ENCODE measurements around the gene EIF4A2.
A peak's percentile ranks its signal among the peaks of the same experiment; 100 is the strongest.

EIF4A2 gene

GRCh38 chr3:186787642-186788481 is 4.5 kb downstream of the EIF4A2 start:
- Histone ChIP-seq H2AFZ (ENCODE audit: low read depth, low read length) (no peak overlapping the region), H3K4me1 (ENCODE audit: insufficient read depth, low read length) (peaks cover 36% of the 10 kb centered on the region), H3K36me3 (ENCODE audit: insufficient read depth, low read length) (peaks cover 85% of the 10 kb centered on the region), H3K4me2 (ENCODE audit: insufficient read depth, low read length) (peak overlapping the region; percentile 78; the same call in 1 of the 2 replicates), H3K4me3 (ENCODE audit: low read depth in 1 of 2, low read length in 2 of 2) (no peak overlapping the region; a peak in 1 of 4 replicates), H3K9me3 (ENCODE audit: insufficient read depth, low read length, severe bottlenecking) (no peaks in the 10 kb centered on the region), H3K27me3 (ENCODE audit: insufficient read depth, low read length, poor library complexity) (no peaks in the 10 kb centered on the region), H3K79me2 (ENCODE audit: insufficient read depth, low read length) (peaks cover 62% of the 10 kb centered on the region), H3K27ac (ENCODE audit: low read length) (no peak overlapping the region), H4K20me1 (ENCODE audit: insufficient read depth, low read length) (peaks cover 65% of the 10 kb centered on the region), H3K9ac (ENCODE audit: low read depth, low read length) (no peak overlapping the region)
- DNase-seq (no peak), ATAC-seq (ENCODE audit: insufficient read depth, low read depth) (no peak)
- TF ChIP-seq EZH2 (IDR thresholded peaks at IDR 0.05; ENCODE audit: borderline replicate concordance, low read depth, low read length, severe bottlenecking): no peak
- no peak for TF ChIP-seq CTCF (IDR thresholded peaks at IDR 0.05; ENCODE audit: borderline replicate concordance, extremely low read depth, low read length, poor library complexity, severe bottlenecking)

GRCh38 chr3:186788482-186789370 is 5.3 kb downstream of the EIF4A2 start:
- H3K4me1 ChIP-seq (ENCODE audit: insufficient read depth, low read length): peaks cover 36% of the 10 kb centered on the region
- DNase-seq (no peak), ATAC-seq (ENCODE audit: insufficient read depth, low read depth) (no peak)
- H3K79me2 ChIP-seq (ENCODE audit: insufficient read depth, low read length): peaks cover 55% of the 10 kb centered on the region
- H4K20me1 ChIP-seq (ENCODE audit: insufficient read depth, low read length): peaks cover 62% of the 10 kb centered on the region
- H3K36me3 ChIP-seq (ENCODE audit: insufficient read depth, low read length): peaks cover 89% of the 10 kb centered on the region
- no peak overlapping the region for H2AFZ ChIP-seq (ENCODE audit: low read depth, low read length)
- H3K9ac ChIP-seq (ENCODE audit: low read depth, low read length): no peak overlapping the region
- no peaks in the 10 kb centered on the region for H3K27me3 ChIP-seq (ENCODE audit: insufficient read depth, low read length, poor library complexity)
- H3K9me3 ChIP-seq (ENCODE audit: insufficient read depth, low read length, severe bottlenecking): no peaks in the 10 kb centered on the region
- H3K4me3 ChIP-seq (ENCODE audit: low read depth in 1 of 2, low read length in 2 of 2): no peak overlapping the region; a peak in 1 of 4 replicates
- TF ChIP-seq CTCF (IDR thresholded peaks at IDR 0.05; ENCODE audit: borderline replicate concordance, extremely low read depth, low read length, poor library complexity, severe bottlenecking): no peak
- no peak overlapping the region for H3K27ac ChIP-seq (ENCODE audit: low read length)
- peak overlapping the region; percentile 78; the same call in 1 of the 2 replicates for H3K4me2 ChIP-seq (ENCODE audit: insufficient read depth, low read length)

GRCh38 chr3:186789554-186790260 is 6.3 kb downstream of the EIF4A2 start:
- Histone ChIP-seq H3K27ac (ENCODE audit: low read length) (no peak overlapping the region), H3K4me3 (ENCODE audit: low read depth in 1 of 2, low read length in 2 of 2) (no peak overlapping the region), H3K4me1 (ENCODE audit: insufficient read depth, low read length) (peaks cover 32% of the 10 kb centered on the region), H3K4me2 (ENCODE audit: insufficient read depth, low read length) (no peak overlapping the region), H3K27me3 (ENCODE audit: insufficient read depth, low read length, poor library complexity) (no peaks in the 10 kb centered on the region), H3K79me2 (ENCODE audit: insufficient read depth, low read length) (peaks cover 51% of the 10 kb centered on the region), H3K9ac (ENCODE audit: low read depth, low read length) (no peak overlapping the region), H3K9me3 (ENCODE audit: insufficient read depth, low read length, severe bottlenecking) (no peaks in the 10 kb centered on the region), H4K20me1 (ENCODE audit: insufficient read depth, low read length) (peaks cover 52% of the 10 kb centered on the region), H3K36me3 (ENCODE audit: insufficient read depth, low read length) (peaks cover 88% of the 10 kb centered on the region), H2AFZ (ENCODE audit: low read depth, low read length) (no peak overlapping the region)
- peak; percentile 18 for ATAC-seq (ENCODE audit: insufficient read depth, low read depth)
- no peak for TF ChIP-seq CTCF (IDR thresholded peaks at IDR 0.05; ENCODE audit: borderline replicate concordance, extremely low read depth, low read length, poor library complexity, severe bottlenecking)
- TF ChIP-seq EZH2 (IDR thresholded peaks at IDR 0.05; ENCODE audit: borderline replicate concordance, low read depth, low read length, severe bottlenecking): no peak
- DNase-seq: no peak
